GM21526 (cell line): Measurements from ENCODE around the gene OR11H6.
"Not testable (repeated sequence)": the region's sequence is repeated elsewhere in the genome, so short reads cannot be mapped to it uniquely, and the experiment has no call there.

Experiments
- ATAC-seq: cut with Tn5 transposase; IDR thresholded peaks from one replicate; pipeline ENCODE4 v1.9.1; 2021; ENCODE audit warnings: moderate library complexity; ENCODE audit not compliant: unreplicated experiment, low FRiP score

The OR11H6 gene

DNA sequence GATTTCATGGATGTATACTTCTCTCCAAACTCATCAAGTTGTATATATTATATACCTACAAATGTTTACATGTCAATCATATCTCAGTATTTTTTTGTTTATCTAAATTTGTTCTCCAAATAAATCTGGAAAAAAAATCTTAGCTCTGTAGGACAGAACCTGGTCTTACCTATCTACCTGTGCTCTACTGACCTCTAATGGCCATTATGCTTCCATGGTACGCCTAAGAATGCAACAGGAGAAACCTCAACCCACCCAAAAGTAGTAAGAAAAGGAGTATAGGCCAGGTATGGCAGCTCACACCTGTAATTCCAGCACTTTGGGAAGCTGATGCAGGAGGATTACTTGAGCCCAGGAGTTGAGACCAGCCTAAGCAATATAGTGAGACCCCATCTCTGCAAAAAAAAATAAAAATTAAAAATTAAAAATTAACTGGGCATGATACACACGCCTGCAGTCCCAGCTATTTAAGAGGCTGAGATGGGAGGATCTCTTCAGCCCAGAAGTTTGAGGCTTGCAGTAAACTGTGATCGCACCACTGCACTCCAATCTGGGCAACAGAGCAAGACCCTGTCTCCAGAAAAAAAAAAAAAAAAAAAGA, 24.2 kb downstream of the OR11H6 start:
- no peak for ATAC-seq

GRCh38 chr14:20262642-20263128, 39.2 kb downstream of the OR11H6 start:
- no peak for ATAC-seq

- ATAC-seq: not testable (repeated sequence)
These were observed 40.9 kb downstream of the OR11H6 start for GRCh38 chr14:20264361-20264760.

DNA sequence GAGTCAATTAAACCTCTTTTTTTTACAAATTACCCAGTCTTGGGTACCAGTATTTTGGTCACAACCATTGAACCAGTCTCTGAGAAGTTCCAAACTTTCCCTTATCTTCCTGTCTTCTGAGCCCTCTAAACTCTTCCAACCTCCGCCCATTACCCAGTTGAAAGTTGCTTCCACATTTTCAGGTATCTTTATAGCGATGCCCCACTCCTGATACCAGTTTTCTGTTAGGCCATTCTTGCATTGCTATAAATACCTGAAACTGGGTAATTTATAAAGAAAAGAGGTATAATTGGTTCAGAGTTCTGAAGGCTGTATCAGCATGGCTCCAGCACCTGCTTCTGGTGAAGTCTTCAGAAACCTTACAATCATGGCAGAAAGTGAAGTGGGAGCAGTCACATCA, 50.6 kb downstream of the OR11H6 start:
- no peak for ATAC-seq
